Activated gamma-delta T cell treated with Interleukin-2 at 50 U/mL for 16 hours (primary cell): ENCODE measurements around the gene CPXM2.

Experiments used
- DNase-seq: peaks from one replicate; pipeline ENCODE4 v3.0.0-alpha.2; 2020

CPXM2 gene

GRCh38 chr10:123868038-123869019, 23.3 kb downstream of the CPXM2 start:
- DNase-seq = no peak

- DNase-seq = no peak
Measured at GRCh38 chr10:123865880-123866279, 25.7 kb downstream of the CPXM2 start.

GRCh38 chr10:123865350-123865749, 26.3 kb downstream of the CPXM2 start:
- no peak for DNase-seq

- DNase-seq = no peak
Measured at GRCh38 chr10:123864923-123865322, 26.7 kb downstream of the CPXM2 start.

- DNase-seq = no peak
Measured at GRCh38 chr10:123863721-123864482, 27.7 kb downstream of the CPXM2 start.

GRCh38 chr10:123863183-123863575, 28.4 kb downstream of the CPXM2 start:
- no peak for DNase-seq

- no peak for DNase-seq
Measured at GRCh38 chr10:123862421-123863182, 29.0 kb downstream of the CPXM2 start.

- DNase-seq = no peak
Measured at GRCh38 chr10:123860856-123861255, 30.8 kb downstream of the CPXM2 start.

- DNase-seq = no peak
Measured at GRCh38 chr10:123860209-123860608, 31.4 kb downstream of the CPXM2 start.

GRCh38 chr10:123859653-123860050, 32.0 kb downstream of the CPXM2 start:
- no peak for DNase-seq

GRCh38 chr10:123858907-123859652, 32.5 kb downstream of the CPXM2 start:
- no peak for DNase-seq

- no peak for DNase-seq
Measured at GRCh38 chr10:123858077-123858681, 33.4 kb downstream of the CPXM2 start.

- DNase-seq = no peak
Measured at GRCh38 chr10:123857616-123858015, 34.0 kb downstream of the CPXM2 start.

- DNase-seq = no peak
Measured at GRCh38 chr10:123855008-123855684, 36.5 kb downstream of the CPXM2 start.

GRCh38 chr10:123854498-123854897, 37.1 kb downstream of the CPXM2 start:
- no peak for DNase-seq

- DNase-seq = no peak
Measured at GRCh38 chr10:123854003-123854402, 37.6 kb downstream of the CPXM2 start.

- no peak for DNase-seq
Measured at GRCh38 chr10:123852411-123852951, 39.1 kb downstream of the CPXM2 start.

- DNase-seq = no peak
Measured at GRCh38 chr10:123848564-123849457, 42.8 kb downstream of the CPXM2 start.

- no peak for DNase-seq
Measured at GRCh38 chr10:123847686-123848432, 43.7 kb downstream of the CPXM2 start.
